ENCODE data around the gene KLHL35.

DNA sequence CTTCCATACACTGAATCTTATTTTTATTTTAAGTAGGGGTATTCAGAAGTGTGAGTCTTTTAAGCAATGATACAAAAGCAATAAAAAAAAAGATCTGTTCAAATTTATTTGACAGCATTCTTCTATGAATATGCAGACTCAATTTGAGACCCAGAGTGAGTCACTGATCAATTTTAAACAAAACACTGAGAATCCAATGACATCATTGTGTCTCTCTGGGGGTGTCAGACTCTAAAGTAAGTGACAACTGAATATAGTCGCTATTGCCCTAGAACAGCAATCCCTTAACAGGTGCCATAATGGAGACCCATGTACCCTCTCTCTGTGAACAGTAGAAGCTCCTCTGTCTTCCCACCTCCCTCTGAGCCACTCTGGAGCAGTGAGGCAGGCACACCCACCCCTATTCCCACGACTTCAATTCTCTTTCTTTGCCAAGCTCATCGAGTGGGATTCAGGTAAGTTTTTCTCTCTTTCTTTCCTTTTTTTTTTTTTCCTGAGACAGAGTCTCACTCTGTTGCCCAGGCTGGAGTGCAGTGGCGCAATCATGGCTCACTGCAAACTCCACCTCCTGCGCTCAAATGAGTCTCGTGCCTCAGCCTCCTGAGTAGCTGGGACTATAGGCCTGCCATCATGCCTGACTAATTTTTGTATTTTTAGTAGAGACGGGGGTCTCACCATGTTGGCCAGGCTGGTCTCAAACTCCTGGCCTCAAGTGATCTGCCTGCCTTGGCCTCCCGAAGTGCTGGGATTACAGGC is 38.7 kb downstream of the KLHL35 start:
- TF ChIP-seq, protein P1, sequence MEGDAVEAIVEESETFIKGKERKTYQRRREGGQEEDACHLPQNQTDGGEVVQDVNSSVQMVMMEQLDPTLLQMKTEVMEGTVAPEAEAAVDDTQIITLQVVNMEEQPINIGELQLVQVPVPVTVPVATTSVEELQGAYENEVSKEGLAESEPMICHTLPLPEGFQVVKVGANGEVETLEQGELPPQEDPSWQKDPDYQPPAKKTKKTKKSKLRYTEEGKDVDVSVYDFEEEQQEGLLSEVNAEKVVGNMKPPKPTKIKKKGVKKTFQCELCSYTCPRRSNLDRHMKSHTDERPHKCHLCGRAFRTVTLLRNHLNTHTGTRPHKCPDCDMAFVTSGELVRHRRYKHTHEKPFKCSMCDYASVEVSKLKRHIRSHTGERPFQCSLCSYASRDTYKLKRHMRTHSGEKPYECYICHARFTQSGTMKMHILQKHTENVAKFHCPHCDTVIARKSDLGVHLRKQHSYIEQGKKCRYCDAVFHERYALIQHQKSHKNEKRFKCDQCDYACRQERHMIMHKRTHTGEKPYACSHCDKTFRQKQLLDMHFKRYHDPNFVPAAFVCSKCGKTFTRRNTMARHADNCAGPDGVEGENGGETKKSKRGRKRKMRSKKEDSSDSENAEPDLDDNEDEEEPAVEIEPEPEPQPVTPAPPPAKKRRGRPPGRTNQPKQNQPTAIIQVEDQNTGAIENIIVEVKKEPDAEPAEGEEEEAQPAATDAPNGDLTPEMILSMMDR (IDR thresholded peaks at IDR 0.05; ENCODE audit: low read depth, low read length, poor library complexity, severe bottlenecking) = no peak
- TF ChIP-seq EZH2phosphoT487 (IDR thresholded peaks at IDR 0.05; ENCODE audit: borderline replicate concordance, low read length) = no peak
